ENCODE data around the gene NEURL2. TPM values are rescaled to one million over a fixed set of nuclear protein-coding genes. Genes with fewer than 3 reads are reported as not detected.

Gene NEURL2
- total RNA-seq, 2 experiments from 2014 or later: 2.8 to 2.9 TPM

Other genes starting within 250 kb of the NEURL2 start
- gene WFDC11, start 221.0 kb downstream of the NEURL2 start, total RNA-seq: not detected
- gene WFDC13, start 189.2 kb downstream of the NEURL2 start, total RNA-seq: not detected
- not detected for gene WFDC10B, start 186.2 kb downstream of the NEURL2 start, total RNA-seq
- gene SPINT4, start 168.9 kb downstream of the NEURL2 start, total RNA-seq: not detected
- gene WFDC3, start 99.3 kb downstream of the NEURL2 start, total RNA-seq: not detected
- gene DNTTIP1, start 99.3 kb downstream of the NEURL2 start, total RNA-seq: 10 to 100 TPM; 32.4 to 33.5 TPM
- 100 to 1,000 TPM; 137 to 140 TPM for gene UBE2C, start 78.6 kb downstream of the NEURL2 start, total RNA-seq
- gene TNNC2, start 63.9 kb downstream of the NEURL2 start, total RNA-seq: not detected
- gene SNX21, start 57.4 kb downstream of the NEURL2 start, total RNA-seq: 1 to 10 TPM; 1.6 TPM
- gene ACOT8, start 33.8 kb downstream of the NEURL2 start, total RNA-seq: 10 to 100 TPM; 24.0 TPM
- gene ZSWIM3, start 33.6 kb downstream of the NEURL2 start, total RNA-seq: 1 to 10 TPM; 4.5 to 5.2 TPM
- 1 to 10 TPM; 9.3 to 9.7 TPM for gene ZSWIM1, start 10.0 kb downstream of the NEURL2 start, total RNA-seq
- 1 to 10 TPM; 1.7 to 2.1 TPM for gene SPATA25, start 3.6 kb downstream of the NEURL2 start, total RNA-seq
- gene CTSA, start 127 bp upstream of the NEURL2 start, total RNA-seq: 10 to 100 TPM; 71.3 to 75.7 TPM
- gene PLTP, start 20.9 kb upstream of the NEURL2 start, total RNA-seq: 1 to 10 TPM; 5.1 to 5.3 TPM
- 10 to 100 TPM; 26.1 to 27.8 TPM for gene PCIF1, start 43.5 kb upstream of the NEURL2 start, total RNA-seq
- gene ZNF335, start 81.0 kb upstream of the NEURL2 start, total RNA-seq: 10 to 100 TPM; 30.3 to 30.4 TPM
- not detected for gene MMP9, start 117.7 kb upstream of the NEURL2 start, total RNA-seq
- not detected for gene SLC12A5, start 138.0 kb upstream of the NEURL2 start, total RNA-seq
- 10 to 100 TPM; 27.2 to 31.6 TPM for gene NCOA5, start 198.8 kb upstream of the NEURL2 start, total RNA-seq
- gene CD40, start 227.1 kb upstream of the NEURL2 start, total RNA-seq: 1 to 10 TPM; 3.0 to 3.3 TPM